Smooth muscle cell of the pulmonary artery (primary cell): ENCODE results near the gene SPINT2. TPM values are rescaled to one million over a fixed set of nuclear protein-coding genes. Genes with fewer than 3 reads are reported as not detected.

ENCODE experiments used
- total RNA-seq: library from RNA; depleted of rRNA; stranded (reverse); fragments of >200 nt; gene quantifications from 2 replicates; pipeline ENCODE4 v1.2.3, GENCODE V29; 2014

Gene SPINT2, protein sequence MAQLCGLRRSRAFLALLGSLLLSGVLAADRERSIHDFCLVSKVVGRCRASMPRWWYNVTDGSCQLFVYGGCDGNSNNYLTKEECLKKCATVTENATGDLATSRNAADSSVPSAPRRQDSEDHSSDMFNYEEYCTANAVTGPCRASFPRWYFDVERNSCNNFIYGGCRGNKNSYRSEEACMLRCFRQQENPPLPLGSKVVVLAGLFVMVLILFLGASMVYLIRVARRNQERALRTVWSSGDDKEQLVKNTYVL
- 10.9 and 17.7 TPM in 2 replicates for total RNA-seq

DNA sequence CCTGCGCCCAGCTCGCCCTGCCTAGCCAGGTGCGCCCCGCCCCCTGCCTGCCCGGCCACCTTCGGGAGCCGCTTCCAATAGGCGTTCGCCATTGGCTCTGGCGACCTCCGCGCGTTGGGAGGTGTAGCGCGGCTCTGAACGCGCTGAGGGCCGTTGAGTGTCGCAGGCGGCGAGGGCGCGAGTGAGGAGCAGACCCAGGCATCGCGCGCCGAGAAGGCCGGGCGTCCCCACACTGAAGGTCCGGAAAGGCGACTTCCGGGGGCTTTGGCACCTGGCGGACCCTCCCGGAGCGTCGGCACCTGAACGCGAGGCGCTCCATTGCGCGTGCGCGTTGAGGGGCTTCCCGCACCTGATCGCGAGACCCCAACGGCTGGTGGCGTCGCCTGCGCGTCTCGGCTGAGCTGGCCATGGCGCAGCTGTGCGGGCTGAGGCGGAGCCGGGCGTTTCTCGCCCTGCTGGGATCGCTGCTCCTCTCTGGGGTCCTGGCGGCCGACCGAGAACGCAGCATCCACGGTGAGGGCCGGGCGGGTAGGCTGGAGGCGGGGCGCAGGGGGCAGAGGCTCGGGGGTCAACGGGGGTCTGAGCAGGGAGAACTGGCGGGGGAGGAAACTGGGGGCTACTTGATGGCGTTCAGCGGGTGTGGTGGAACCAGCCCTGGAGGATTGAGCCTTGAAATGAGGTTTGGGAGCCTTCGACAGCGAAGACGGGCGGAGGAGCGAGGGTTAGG, at the start of gene SPINT2:
SPINT2 (plus strand) TSS at position 88 of the 727 bp plus-strand sequence; CDS start at position 408, 320 bp downstream.

DNA sequence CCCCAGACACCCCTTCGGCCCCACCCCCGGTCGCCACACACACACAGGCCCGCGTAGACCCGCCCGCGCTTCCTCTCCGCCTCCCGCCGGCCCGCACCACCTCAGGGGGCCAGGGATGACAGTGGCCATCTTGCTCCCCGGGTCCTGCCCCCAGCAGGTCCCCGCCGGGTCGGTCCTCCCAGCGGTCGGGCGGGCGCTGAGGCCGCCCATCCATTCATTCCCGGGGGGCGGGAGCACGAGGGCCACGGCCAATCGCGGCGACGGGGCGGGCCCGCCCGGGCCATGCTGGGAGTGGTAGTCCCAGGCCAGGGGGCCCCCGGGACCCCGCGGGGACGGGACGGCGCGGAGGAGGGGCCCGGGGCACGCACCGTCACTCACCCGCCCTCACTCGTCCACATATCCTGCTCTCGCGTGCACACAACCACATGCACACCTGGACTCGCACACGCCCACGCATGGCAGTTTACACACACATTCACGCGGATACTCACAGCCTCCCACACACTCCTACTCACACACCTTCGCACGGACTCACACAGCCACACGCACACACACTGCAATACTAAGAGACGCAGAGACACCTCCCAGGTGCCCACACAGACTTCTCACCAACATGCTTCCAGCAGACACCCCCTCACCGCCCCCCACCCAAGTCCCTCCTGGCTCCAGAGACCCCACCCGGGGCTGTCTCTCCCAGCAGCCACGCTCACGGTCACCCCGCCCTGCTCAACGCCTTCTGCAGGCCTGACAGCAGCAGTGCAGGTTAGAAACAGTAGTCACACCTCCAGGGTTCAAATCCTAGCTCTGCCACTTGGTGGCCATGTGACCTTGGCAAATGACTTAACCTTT, 40.1 kb upstream of the SPINT2 start, which contains the start of gene DPF1:
DPF1 (minus strand) TSS at position 209 of the 849 bp plus-strand sequence; CDS start at position 129, 80 bp downstream.

DNA sequence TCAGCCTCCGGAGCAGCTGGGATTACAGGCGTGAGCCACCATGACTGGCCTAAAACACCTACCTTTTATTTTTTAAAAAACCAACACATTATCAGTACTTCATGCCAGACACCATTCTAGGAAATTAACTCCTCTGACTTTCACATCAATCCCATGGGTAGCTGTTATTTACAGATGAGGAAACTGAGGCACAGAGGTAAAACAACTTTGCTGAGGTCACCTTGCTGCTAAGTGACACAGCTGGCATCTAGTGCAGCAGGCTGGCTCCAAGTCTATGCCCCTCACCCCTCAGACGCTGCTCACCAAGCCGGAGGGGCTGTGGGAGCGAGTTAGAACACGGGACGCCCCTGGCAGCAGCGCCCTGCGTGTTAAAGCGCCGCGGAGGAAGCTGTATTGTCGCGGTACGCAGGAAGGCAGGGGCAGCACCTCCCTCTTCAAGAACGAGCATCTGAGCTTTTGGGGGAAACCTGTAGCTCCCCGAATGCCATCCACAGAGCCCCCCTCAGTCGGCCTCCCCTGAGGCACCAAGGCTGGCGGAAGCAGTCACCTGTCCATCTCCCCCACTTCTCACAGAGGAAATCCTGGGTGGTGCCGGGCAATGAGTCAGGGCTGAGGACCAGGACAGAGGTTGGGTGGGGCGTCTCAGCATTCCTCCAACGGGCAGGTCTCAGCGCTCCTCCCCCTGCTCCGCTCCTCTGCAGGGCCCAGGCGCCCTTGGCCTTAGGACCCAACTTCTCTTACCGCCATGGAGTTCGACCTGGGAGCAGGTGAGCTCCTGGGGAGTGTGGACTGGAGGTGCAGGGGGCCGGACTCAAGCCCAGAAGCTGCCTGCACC, 39.4 kb downstream of the SPINT2 start, which contains the start of gene C19orf33:
C19orf33 (plus strand) TSS at position 735 of the 835 bp plus-strand sequence; CDS start at position 746, 11 bp downstream.

DNA sequence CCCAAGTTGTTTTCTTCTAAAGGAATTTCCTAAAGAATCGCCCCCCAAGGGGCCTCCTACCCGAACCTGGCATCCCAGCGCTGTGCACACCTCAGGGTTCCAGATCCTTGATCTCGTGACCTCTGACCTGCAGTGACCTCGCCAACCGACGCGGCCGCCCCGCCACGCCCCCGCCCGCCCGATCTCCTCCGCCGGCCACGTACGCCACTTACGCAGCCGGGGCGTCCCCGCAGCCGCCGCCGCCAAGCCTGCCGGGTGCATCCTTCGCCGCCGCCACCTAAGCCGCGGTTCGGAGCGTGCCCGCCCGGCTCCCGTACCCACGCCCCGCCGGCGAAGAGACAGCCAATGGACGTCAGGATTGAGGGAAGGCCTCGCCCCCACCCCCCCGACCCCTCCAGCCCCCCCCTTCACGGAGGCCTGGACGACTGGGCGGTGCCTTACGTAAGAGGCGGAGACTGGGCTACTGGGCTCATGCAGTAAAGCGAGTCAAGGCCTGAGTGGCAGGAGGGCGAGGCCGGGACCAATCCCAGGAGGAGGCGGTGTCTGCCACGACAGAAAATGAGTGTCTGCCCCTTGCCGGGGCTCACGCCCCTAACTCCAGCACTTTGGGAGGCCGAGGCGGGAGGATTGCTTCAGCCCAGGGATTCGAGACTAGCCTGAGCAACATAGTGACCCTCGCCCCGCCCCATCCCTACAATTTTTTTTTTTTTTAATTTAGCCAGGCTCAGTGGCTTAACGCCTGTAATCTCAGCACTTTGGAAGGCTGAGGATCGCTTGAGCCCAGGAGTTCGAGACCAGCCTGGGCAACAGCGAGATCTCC, 51.5 kb downstream of the SPINT2 start, which contains the start of gene YIF1B:
YIF1B (minus strand) TSS at position 291 of the 820 bp plus-strand sequence; CDS start at position 261, 30 bp downstream.

DNA sequence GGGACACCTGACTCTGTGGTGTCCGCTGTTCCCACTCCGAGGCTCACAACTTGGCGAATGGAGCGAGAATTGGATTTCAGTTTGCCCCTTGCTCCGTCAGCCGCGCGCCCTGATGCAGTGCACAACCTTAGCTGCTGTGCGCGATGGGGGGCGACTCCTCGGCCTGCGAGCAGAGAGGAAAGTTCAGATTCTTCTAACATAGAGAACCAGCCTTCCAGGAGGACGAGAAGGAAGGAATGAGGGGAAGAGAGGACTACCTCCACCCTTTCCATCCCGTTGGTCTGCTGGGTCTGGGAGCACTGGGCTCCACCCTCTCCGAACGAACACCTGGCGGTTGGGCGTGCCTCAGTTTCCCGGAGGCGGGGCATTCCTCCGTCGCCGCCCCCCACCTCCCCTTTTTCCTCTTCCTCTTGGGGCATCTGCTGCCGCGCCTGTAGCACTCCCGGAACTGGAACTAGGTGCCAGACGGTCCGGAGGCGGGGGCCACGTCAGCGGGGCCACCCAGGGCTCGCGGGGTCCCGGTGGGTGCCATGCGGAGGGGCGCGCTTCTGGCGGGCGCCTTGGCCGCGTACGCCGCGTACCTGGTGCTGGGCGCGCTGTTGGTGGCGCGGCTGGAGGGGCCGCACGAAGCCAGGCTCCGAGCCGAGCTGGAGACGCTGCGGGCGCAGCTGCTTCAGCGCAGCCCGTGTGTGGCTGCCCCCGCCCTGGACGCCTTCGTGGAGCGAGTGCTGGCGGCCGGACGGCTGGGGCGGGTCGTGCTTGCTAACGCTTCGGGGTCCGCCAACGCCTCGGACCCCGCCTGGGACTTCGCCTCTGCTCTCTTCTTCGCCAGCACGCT, 55.3 kb downstream of the SPINT2 start, which contains the start of gene KCNK6:
KCNK6 (plus strand) TSS at position 425 of the 838 bp plus-strand sequence; CDS start at position 531, 106 bp downstream.

Other genes starting within 250 kb of the SPINT2 start
- 1.0 and 1.6 TPM in 2 replicates for gene DPF1, start 40.4 kb upstream of the SPINT2 start, total RNA-seq
- 5.1 and 7.0 TPM in 2 replicates for gene PPP1R14A, start 8.2 kb upstream of the SPINT2 start, total RNA-seq
- gene C19orf33, start 39.7 kb downstream of the SPINT2 start, total RNA-seq, result not detected in 2 replicates
- 103 and 109 TPM in 2 replicates for gene YIF1B, start 51.4 kb downstream of the SPINT2 start, total RNA-seq
- 9.3 and 13.0 TPM in 2 replicates for gene KCNK6, start 55.3 kb downstream of the SPINT2 start, total RNA-seq
- 2.4 and 6.5 TPM in 2 replicates for gene CATSPERG, start 71.3 kb downstream of the SPINT2 start, total RNA-seq
- gene PSMD8, start 110.0 kb downstream of the SPINT2 start, total RNA-seq, result 243 and 262 TPM in 2 replicates
- 0.46 and 0.86 TPM in 2 replicates for gene GGN, start 123.5 kb downstream of the SPINT2 start, total RNA-seq
- gene SPRED3, start 124.1 kb downstream of the SPINT2 start, total RNA-seq, result 3.0 and 6.0 TPM in 2 replicates
- gene FAM98C, start 138.5 kb downstream of the SPINT2 start, total RNA-seq, result 8.7 and 9.1 TPM in 2 replicates
- gene RASGRP4, start 161.6 kb downstream of the SPINT2 start, total RNA-seq, result not detected in 2 replicates
- gene RYR1, start 169.1 kb downstream of the SPINT2 start, total RNA-seq, result under 0.01 and 0.03 TPM in 2 replicates